Osteoblast (primary cell): Measurements from ENCODE around the gene ZDHHC11B. TPM values are rescaled to one million over a fixed set of nuclear protein-coding genes. Genes with fewer than 3 reads are reported as not detected.
A peak's percentile ranks its signal among the peaks of the same experiment; 100 is the strongest.
"Not testable (repeated sequence)": the region's sequence is repeated elsewhere in the genome, so short reads cannot be mapped to it uniquely, and the experiment has no call there.

ENCODE experiments used
- DNase-seq: peaks from one replicate; pipeline ENCODE4 v3.0.0; 2011; ENCODE audit warnings: low spot score, mixed read lengths; ENCODE audit not compliant: insufficient read length; ENCODE audit errors: missing footprints
- H2AFZ ChIP-seq: 2 replicates; pipeline ENCODE4 v1.6.0; 2011; ENCODE audit warnings: mild to moderate bottlenecking, low read length
- H3K27ac ChIP-seq: 2 replicates; pipeline ENCODE4 v1.5.1; 2011; ENCODE audit warnings: mild to moderate bottlenecking, low read depth, low read length, moderate library complexity
- H3K27me3 ChIP-seq: 2 replicates; pipeline ENCODE4 v1.6.0; 2012; ENCODE audit warnings: mild to moderate bottlenecking, control low read depth, inconsistent platforms, low read length, moderate library complexity; ENCODE audit not compliant: insufficient read depth
- H3K36me3 ChIP-seq: 2 replicates; pipeline ENCODE4 v1.5.1; 2011; ENCODE audit warnings: mild to moderate bottlenecking, low read length, control low read depth, moderate library complexity; ENCODE audit not compliant: insufficient read depth
- H3K4me1 ChIP-seq: 2 replicates; pipeline ENCODE4 v1.5.1; 2011; ENCODE audit warnings: mild to moderate bottlenecking, low read length, control low read depth, moderate library complexity; ENCODE audit not compliant: insufficient read depth
- H3K4me2 ChIP-seq: 2 replicates; pipeline ENCODE4 v1.6.0; 2011; ENCODE audit warnings: mild to moderate bottlenecking, low read length; ENCODE audit not compliant: insufficient read depth
- H3K4me3 ChIP-seq: fragments of 200-600 bp; sonication (generic); 3 replicates; pipeline ENCODE4 v1.5.1; 2012; ENCODE audit warnings: mild to moderate bottlenecking, low read length, inconsistent platforms; ENCODE audit not compliant: insufficient read depth
- H3K79me2 ChIP-seq: 2 replicates; pipeline ENCODE4 v1.6.0; 2012; ENCODE audit warnings: mild to moderate bottlenecking, low read length, control low read depth, inconsistent platforms; ENCODE audit not compliant: insufficient read depth
- H3K9me3 ChIP-seq: 2 replicates; pipeline ENCODE4 v1.5.1; 2011; ENCODE audit warnings: low read depth, low read length, control low read depth
- H4K20me1 ChIP-seq: 2 replicates; pipeline ENCODE4 v1.6.0; 2012; ENCODE audit warnings: mild to moderate bottlenecking, low read length, control low read depth; ENCODE audit not compliant: insufficient read depth
- total RNA-seq: library from RNA; depleted of rRNA; stranded (reverse); fragments of >200 nt; gene quantifications from 2 replicates; pipeline ENCODE4 v1.2.3, GENCODE V29; 2012

ZDHHC11B gene
- total RNA-seq, 1 donor, result not detected

DNA sequence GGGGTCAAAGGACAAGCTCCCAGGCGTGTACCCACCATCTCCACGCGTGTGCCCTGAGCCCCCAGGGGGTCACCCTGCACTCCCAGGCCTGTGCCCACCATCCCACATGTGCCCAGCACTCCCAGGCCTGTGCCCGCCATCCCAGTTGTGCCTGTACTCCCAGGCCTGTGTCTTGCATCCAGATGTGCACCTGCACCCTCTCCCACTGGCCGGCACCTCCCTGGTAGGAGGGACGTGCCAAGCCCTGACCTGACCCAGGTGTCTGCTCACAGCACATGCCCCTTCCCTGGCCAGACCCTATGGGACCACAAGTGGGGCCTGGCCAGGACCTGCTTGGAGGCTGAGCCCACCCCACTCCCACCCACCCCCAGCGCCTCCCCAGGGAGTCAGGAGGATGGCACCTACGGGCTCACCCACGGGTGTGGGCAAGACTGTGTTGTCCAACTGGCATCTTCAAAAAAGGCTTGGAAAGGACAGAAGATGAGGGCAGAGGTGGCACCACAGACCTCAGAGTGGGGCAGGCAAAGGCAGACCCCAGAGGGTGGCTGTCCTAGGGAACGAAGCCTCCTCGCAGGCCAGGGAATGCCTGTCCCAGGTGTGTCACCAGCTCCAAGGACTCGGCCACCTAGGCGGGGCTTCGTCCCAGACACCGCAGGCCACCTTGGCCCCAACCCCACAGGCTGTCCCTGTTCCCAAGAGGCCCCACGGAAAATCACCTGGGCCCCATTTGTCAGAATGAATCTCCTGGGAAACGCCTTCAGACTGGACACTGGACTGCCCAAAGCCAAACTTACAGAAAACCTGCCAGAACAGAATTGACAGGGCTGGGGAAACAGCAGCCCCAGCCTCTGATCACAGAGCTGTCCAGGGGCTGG, 103.0 kb downstream of the ZDHHC11B start:
- peak; percentile 41 for DNase-seq
- H3K27ac ChIP-seq, H3K27me3 ChIP-seq, H3K4me1 ChIP-seq, H2AFZ ChIP-seq, H3K36me3 ChIP-seq, H3K9me3 ChIP-seq, H4K20me1 ChIP-seq, H3K4me3 ChIP-seq, H3K79me2 ChIP-seq, H3K4me2 ChIP-seq: not testable (repeated sequence)

DNA sequence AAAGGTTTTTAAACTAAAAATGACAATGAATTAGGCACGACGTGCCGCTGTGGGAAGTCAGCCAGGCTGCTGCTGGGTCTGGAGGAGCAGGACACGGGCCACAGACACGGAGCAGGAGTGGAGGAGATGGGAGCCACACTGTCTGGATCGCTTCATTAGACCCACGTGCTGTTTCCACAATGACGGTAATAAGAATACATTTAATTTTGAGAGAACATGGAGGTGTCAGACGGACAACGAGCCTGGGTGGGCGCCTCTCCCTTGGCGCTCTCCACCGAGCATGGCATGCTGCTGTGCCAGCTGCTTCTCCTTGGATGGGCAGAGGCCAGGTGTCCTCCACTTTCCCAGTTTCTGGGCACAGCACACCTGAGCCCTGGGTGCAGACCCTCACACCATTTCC, 103.7 kb downstream of the ZDHHC11B start:
- H2AFZ ChIP-seq, H3K27ac ChIP-seq, H3K79me2 ChIP-seq, H3K4me1 ChIP-seq, H3K27me3 ChIP-seq, H4K20me1 ChIP-seq, H3K4me2 ChIP-seq, H3K9me3 ChIP-seq, H3K36me3 ChIP-seq, H3K4me3 ChIP-seq: not testable (repeated sequence)
- peak; percentile 27 for DNase-seq

DNA sequence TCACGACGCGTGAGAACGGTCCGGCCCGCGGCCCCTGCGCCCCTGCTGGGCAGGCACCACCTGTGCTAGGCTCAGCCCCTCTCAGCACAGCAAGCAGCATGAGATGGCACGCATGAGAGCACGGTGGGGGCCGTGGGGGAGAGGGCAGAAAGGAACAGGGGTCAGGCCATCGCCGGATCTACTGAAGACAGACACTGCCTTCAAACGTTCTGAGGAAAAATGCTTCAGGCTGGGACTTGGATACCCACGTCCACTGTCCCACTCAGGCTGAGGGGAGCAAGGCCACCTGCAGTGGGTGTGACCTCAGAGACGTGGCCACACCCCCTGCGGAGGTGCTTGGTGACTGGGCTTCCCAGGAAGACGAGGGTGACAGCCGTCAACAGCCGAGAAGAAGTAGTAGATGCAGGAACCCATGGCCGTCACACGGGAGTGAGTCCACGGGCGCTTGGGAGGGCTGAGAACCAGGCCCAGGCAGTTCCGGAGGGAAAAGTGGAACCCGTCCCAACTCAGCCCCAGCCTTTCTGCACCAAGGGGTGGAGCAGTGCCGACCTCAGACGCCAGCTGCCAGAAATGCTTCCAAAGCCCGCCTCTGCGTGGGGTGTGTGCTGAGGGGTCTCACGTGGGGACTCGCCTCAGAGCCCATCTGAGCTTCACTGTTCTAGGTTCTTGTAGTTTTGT, 104.3 kb downstream of the ZDHHC11B start:
- not testable (repeated sequence) for H3K9me3 ChIP-seq, H4K20me1 ChIP-seq, H3K27ac ChIP-seq, DNase-seq, H2AFZ ChIP-seq, H3K27me3 ChIP-seq, H3K4me1 ChIP-seq, H3K79me2 ChIP-seq, H3K4me2 ChIP-seq, H3K36me3 ChIP-seq, H3K4me3 ChIP-seq

DNA sequence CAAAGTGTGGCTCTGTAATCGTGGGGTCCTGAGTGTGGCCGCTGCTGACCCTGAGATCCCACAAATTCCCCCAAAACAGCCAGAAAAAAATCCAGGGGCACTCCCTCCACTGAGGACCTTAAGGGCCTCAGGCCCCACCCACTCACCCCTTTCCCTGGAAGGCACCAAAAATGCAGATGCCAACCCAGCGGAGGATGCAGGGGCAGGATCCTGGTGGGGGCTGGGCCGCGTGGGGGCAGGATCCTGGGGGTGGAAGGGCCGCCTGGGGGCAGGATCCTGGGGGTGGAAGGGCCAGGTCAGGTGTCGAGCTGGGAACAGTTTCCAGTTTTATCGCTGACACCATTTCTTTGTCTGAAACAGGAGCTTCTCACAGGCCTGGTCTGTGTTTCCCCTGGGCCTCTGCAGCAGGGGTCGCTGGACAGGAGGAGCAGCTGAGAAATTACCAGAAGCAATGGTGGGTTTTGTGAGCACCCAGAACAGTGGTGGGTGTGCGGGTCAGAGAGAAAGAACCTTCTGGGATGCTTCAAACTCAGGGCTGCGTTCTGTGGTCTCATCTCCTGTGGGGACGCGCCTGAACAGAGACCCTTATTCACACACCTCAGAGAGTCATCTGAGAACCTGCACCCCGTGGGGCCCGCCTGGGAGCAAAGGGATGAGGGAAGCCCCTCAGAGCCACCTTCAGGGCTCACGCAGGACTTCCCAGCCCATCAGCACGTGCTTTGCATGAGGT, 105.2 kb downstream of the ZDHHC11B start:
- H2AFZ ChIP-seq, H3K79me2 ChIP-seq, H4K20me1 ChIP-seq, H3K4me1 ChIP-seq, H3K9me3 ChIP-seq, H3K27ac ChIP-seq, H3K4me2 ChIP-seq, H3K4me3 ChIP-seq, H3K36me3 ChIP-seq: not testable (repeated sequence)
- DNase-seq, result peak; percentile 73
- peaks cover 11% of the 10 kb centered on the region for H3K27me3 ChIP-seq

DNA sequence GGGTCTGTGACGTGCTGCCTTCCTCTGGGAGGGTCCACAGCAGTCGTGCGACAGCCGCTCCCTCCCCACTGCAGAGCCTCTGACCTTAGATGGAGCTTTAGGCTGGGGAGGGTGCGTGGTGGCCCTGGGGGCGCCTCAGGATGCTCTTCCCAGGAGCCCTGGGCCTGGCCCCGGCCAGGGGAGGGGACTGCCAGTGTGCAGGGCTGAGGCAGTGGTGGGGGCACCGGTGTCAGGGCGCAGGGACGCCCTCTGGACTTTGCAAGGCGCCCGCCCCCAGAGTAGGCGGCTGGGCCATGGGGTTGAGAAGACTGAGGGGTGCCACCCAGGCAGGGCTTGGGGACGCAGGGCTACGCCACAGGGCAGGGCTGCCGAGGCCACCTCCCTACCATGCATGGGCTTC, 106.0 kb downstream of the ZDHHC11B start:
- H3K27ac ChIP-seq, H3K4me1 ChIP-seq, H4K20me1 ChIP-seq, H3K4me3 ChIP-seq, H3K9me3 ChIP-seq, H2AFZ ChIP-seq, H3K36me3 ChIP-seq, H3K79me2 ChIP-seq, H3K4me2 ChIP-seq: not testable (repeated sequence)
- DNase-seq, result peak; percentile 69
- peaks cover 19% of the 10 kb centered on the region for H3K27me3 ChIP-seq
